ENCODE measurements around the gene NNAT.
"Not testable (repeated sequence)": the region's sequence is repeated elsewhere in the genome, so short reads cannot be mapped to it uniquely, and the experiment has no call there.

NNAT gene

DNA sequence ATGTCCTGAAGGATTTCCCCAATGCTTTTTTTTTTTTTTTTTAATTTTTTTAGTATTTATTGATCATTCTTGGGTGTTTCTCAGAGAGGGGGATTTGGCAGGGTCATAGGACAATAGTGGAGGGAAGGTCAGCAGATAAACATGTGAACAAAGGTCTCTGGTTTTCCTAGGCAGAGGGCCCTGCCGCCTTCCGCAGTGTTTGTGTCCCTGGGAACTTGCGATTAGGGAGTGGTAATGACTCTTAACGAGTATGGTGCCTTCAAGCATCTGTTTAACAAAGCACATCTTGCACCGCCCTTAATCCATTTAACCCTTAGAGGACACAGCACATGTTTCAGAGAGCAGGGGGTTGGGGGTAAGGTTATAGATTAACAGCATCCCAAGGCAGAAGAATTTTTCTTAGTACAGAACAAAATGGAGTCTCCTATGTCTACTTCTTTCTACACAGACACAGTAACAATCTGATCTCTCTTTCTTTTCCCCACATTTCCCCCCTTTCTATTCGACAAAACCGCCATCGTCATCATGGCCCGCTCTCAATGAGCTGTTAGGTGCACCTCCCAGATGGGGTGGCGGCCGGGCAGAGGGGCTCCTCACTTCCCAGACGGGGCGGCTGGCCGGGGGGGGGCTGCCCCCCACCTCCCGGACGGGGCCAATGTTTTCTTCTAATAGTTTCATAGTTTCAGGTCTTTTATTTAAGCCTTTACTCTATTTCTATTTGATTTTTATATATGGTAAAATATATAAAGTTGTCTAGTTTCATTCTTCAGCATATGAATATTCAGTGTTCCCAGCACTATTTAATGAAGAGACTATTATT is 29.3 kb downstream of the NNAT start:
- H3K4me1 ChIP-seq (ENCODE audit: insufficient read depth, low read length); H3K4me3 ChIP-seq (ENCODE audit: low read depth in 1 of 2, low read length in 2 of 2); H3K36me3 ChIP-seq (ENCODE audit: insufficient read depth, low read length); H3K9me3 ChIP-seq (ENCODE audit: low read length); H3K27ac ChIP-seq (ENCODE audit: low read depth, low read length); H3K9ac ChIP-seq (ENCODE audit: low read length); H3K27me3 ChIP-seq (ENCODE audit: control insufficient read depth in 1 of 2, insufficient read depth in 2 of 2, low read length in 2 of 2): not testable (repeated sequence)

DNA sequence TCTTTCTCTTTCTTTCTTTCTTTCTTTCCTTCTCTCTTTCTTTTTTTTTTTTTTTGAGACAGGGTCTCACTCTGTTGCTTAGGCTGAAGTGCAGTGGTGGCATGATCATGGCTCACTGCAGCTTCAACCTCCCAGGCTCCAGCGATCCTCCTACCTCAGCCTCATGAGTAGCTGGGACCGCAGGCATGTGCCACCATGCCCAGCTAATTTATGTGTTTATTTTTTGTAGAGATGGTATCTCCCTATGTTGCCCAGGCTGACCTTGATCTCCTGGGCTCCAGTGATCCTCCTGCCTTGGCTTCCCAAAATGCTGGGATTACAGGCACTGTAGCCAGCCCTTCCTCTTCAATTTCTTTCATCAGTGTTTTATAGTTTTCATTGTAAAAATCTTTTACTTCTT is 30.6 kb downstream of the NNAT start:
- H3K4me1 ChIP-seq (ENCODE audit: insufficient read depth, low read length); H3K36me3 ChIP-seq (ENCODE audit: insufficient read depth, low read length); H3K4me3 ChIP-seq (ENCODE audit: low read depth in 1 of 2, low read length in 2 of 2); H3K27ac ChIP-seq (ENCODE audit: low read depth, low read length); H3K27me3 ChIP-seq (ENCODE audit: control insufficient read depth in 1 of 2, insufficient read depth in 2 of 2, low read length in 2 of 2); H3K9me3 ChIP-seq (ENCODE audit: low read length); H3K9ac ChIP-seq (ENCODE audit: low read length): not testable (repeated sequence)

DNA sequence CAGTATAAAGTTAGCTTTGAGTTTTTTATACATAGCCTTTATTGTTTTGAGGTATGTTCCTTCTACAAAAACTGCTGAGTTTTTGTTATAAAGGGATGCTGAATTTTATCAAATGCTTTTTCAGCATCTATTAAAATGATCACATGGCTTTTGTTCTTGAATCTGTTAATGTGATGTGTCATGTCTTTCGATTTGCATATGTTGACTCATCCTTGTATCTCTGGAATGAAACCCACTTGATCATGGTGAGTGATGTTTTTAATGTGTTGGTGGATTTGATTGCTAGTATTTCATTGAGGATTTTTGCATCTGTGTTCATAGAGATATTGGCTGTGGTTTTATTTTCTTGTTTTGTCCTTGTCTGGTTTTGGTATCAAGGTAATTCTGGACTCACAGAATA is 31.4 kb downstream of the NNAT start:
- Histone ChIP-seq H3K9ac (ENCODE audit: low read length) (no peak overlapping the region), H3K27me3 (ENCODE audit: control insufficient read depth in 1 of 2, insufficient read depth in 2 of 2, low read length in 2 of 2) (peaks cover 0 to 4% of the 10 kb centered on the region in 2 donors), H3K27ac (ENCODE audit: low read depth, low read length) (no peak overlapping the region), H3K9me3 (ENCODE audit: low read length) (no peaks in the 10 kb centered on the region), H3K4me1 (ENCODE audit: insufficient read depth, low read length) (no peaks in the 10 kb centered on the region), H3K4me3 (ENCODE audit: low read depth in 1 of 2, low read length in 2 of 2) (no peak overlapping the region), H3K36me3 (ENCODE audit: insufficient read depth, low read length) (no peaks in the 10 kb centered on the region)

DNA sequence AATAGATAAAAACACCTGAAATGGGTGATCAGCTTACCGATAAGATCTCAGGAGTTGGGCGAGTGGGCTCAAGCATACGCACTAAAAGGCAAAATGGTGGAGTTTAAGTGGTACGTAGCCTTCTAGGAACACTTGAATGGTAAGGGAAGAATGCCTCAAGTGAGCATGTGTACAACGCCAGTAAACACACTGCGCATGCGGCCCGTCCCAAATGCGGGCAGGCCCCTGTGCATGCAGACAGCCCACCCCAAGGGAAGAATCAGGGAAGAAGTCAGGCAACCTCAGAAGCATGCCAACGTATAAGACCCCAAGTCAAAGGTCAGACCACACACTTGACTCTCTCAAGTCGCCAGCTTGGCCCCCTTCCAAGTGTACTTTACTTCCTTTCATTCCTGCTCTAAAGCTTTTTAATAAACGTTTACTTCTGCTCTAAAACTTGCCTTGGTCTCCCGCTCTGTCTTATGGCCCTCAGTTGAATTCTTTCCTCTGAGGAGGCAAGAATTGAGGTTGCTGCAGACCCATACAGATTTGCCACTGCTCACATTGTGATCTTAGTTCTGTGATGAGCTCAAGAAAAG is 33.8 kb downstream of the NNAT start:
- not testable (repeated sequence) for H3K36me3 ChIP-seq (ENCODE audit: insufficient read depth, low read length); H3K4me1 ChIP-seq (ENCODE audit: insufficient read depth, low read length); H3K9ac ChIP-seq (ENCODE audit: low read length); H3K9me3 ChIP-seq (ENCODE audit: low read length); H3K27ac ChIP-seq (ENCODE audit: low read depth, low read length); H3K27me3 ChIP-seq (ENCODE audit: control insufficient read depth in 1 of 2, insufficient read depth in 2 of 2, low read length in 2 of 2); H3K4me3 ChIP-seq (ENCODE audit: low read depth in 1 of 2, low read length in 2 of 2)

DNA sequence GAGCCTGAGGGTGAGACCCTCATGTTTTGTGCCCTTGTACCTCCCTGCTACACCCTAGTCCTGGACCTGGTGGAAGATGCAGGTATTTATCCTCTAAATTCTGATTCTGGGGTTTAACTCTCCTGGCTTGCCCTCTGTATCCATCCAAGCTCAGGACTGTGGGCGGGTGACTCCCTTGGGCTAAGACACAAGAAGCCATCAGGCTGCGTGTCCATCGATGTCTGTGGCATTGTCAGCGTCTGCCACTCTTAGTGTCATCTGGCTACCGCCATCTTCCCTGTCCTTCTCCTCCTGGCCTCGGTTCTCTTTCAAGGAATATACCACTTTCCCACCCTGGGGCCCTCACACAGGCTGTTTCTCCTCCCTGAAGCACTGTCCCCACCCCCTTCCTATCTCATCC is 35.5 kb downstream of the NNAT start:
- Histone ChIP-seq H3K9ac (ENCODE audit: low read length) (no peak overlapping the region), H3K27me3 (ENCODE audit: control insufficient read depth in 1 of 2, insufficient read depth in 2 of 2, low read length in 2 of 2) (peaks cover 0 to 4% of the 10 kb centered on the region in 2 donors), H3K9me3 (ENCODE audit: low read length) (no peaks in the 10 kb centered on the region), H3K4me1 (ENCODE audit: insufficient read depth, low read length) (no peaks in the 10 kb centered on the region), H3K27ac (ENCODE audit: low read depth, low read length) (no peak overlapping the region), H3K4me3 (ENCODE audit: low read depth in 1 of 2, low read length in 2 of 2) (no peak overlapping the region), H3K36me3 (ENCODE audit: insufficient read depth, low read length) (no peaks in the 10 kb centered on the region)

DNA sequence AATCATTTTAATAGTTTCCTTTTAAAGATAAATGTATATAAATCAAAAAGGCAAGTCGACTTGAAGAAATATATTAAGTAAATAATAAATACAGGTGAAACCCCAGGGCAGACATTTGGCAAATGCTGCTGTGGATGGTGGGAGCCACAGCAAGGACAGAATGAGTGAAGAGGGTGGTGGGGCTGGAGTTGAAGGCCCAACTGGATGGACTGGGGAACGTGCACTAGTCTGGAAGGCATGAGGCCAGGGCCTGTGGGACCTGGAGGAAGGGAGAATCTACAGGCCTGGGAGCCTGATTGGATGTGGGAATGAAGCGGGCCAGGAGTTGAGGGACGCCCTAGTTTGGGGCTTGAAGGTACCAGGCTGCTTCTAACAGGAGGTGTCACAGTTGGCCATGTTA is 37.3 kb downstream of the NNAT start:
- no peak overlapping the region for H3K27ac ChIP-seq (ENCODE audit: low read depth, low read length)
- H3K9ac ChIP-seq (ENCODE audit: low read length): no peak overlapping the region
- H3K9me3 ChIP-seq (ENCODE audit: low read length): no peaks in the 10 kb centered on the region
- H3K4me1 ChIP-seq (ENCODE audit: insufficient read depth, low read length): no peaks in the 10 kb centered on the region
- no peaks in the 10 kb centered on the region for H3K36me3 ChIP-seq (ENCODE audit: insufficient read depth, low read length)
- no peak overlapping the region for H3K4me3 ChIP-seq (ENCODE audit: low read depth in 1 of 2, low read length in 2 of 2)
- peaks cover 2 to 9% of the 10 kb centered on the region in 2 donors for H3K27me3 ChIP-seq (ENCODE audit: control insufficient read depth in 1 of 2, insufficient read depth in 2 of 2, low read length in 2 of 2)

DNA sequence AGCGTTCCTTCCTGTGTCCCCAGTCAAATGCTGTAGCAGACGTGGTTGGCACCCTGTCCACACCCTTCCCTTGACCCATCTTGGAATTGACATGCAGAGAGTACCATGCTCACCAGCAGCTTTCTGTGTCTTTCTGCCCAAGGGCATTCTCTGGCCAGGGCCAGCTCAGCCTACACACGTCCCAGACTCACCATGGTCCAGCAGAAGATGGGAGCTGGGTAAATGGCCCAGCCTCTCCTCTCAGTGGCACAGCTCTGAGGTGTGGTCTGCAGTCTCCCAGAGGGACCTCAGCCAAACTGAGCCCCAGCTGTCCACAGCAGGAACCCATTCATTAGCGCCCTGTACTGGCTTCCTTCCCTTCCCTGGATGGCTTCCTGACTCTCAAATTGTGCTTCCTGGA is 37.7 kb downstream of the NNAT start:
- no peak overlapping the region for H3K4me3 ChIP-seq (ENCODE audit: low read depth in 1 of 2, low read length in 2 of 2)
- H3K9me3 ChIP-seq (ENCODE audit: low read length): no peaks in the 10 kb centered on the region
- no peak overlapping the region for H3K9ac ChIP-seq (ENCODE audit: low read length)
- no peak overlapping the region for H3K27ac ChIP-seq (ENCODE audit: low read depth, low read length)
- H3K4me1 ChIP-seq (ENCODE audit: insufficient read depth, low read length): no peaks in the 10 kb centered on the region
- H3K36me3 ChIP-seq (ENCODE audit: insufficient read depth, low read length): no peaks in the 10 kb centered on the region
- peaks cover 7 to 14% of the 10 kb centered on the region in 2 donors for H3K27me3 ChIP-seq (ENCODE audit: control insufficient read depth in 1 of 2, insufficient read depth in 2 of 2, low read length in 2 of 2)

DNA sequence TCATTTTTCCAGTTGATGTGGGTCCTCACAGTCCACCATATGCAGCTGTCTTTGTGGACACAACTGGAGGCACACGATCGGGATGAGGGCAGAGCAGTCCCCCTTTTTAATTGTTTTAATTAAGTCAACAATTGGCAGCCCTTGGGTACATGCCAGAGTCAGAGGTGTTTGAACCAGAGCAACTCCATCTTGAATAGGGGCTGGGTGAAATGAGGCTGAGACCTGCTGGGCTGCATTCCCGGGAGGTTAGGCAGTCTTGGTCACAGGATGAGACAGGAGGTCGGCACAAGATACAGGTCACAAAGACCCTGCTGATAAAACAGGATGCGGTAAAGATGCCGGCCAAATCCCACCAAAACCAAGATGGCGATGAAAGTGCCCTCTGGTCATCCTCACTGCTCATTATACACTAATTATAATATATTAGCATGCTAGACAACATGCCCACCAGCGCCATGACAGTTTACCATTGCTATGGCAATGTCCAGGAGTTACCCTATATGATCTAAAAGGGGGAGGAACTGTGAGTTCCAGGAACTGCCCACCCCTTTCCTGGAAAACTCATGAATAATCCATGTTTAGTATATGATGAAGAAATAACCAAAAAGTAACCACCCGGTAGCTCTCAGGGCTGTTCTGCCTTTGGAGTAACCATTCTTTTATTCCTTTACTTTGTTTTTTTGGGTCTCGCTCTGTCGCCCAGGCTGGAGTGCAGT is 38.4 kb downstream of the NNAT start:
- no peaks in the 10 kb centered on the region for H3K9me3 ChIP-seq (ENCODE audit: low read length)
- no peak overlapping the region for H3K9ac ChIP-seq (ENCODE audit: low read length)
- H3K27ac ChIP-seq (ENCODE audit: low read depth, low read length): no peak overlapping the region
- H3K27me3 ChIP-seq (ENCODE audit: control insufficient read depth in 1 of 2, insufficient read depth in 2 of 2, low read length in 2 of 2): peaks cover 7 to 20% of the 10 kb centered on the region in 2 donors
- no peak overlapping the region for H3K4me3 ChIP-seq (ENCODE audit: low read depth in 1 of 2, low read length in 2 of 2)
- H3K4me1 ChIP-seq (ENCODE audit: insufficient read depth, low read length): no peaks in the 10 kb centered on the region
- H3K36me3 ChIP-seq (ENCODE audit: insufficient read depth, low read length): no peaks in the 10 kb centered on the region

DNA sequence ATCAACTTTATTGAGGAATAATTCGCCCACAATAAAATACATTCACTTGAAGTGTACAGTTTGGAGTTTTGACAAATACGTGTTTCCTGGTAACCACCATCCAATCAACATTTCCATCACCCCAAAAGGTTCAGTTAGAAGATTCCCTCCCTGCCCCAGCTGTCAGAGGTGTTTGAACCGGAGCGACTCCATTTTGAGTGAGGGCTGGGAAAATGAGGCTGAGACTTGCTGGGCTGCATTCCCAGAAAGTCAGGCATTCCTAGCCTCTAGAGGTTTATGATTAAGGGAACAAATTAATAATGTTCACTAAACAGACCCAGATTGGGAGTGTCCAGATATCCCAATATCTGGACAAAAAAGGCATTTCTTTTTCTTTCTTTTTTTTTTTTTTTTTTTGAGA is 39.6 kb downstream of the NNAT start:
- Histone ChIP-seq H3K4me1 (ENCODE audit: insufficient read depth, low read length) (no peaks in the 10 kb centered on the region), H3K9ac (ENCODE audit: low read length) (no peak overlapping the region), H3K27me3 (ENCODE audit: control insufficient read depth in 1 of 2, insufficient read depth in 2 of 2, low read length in 2 of 2) (peaks cover 16 to 30% of the 10 kb centered on the region in 2 donors), H3K4me3 (ENCODE audit: low read depth in 1 of 2, low read length in 2 of 2) (no peak overlapping the region), H3K27ac (ENCODE audit: low read depth, low read length) (no peak overlapping the region), H3K9me3 (ENCODE audit: low read length) (no peaks in the 10 kb centered on the region), H3K36me3 (ENCODE audit: insufficient read depth, low read length) (no peaks in the 10 kb centered on the region)

DNA sequence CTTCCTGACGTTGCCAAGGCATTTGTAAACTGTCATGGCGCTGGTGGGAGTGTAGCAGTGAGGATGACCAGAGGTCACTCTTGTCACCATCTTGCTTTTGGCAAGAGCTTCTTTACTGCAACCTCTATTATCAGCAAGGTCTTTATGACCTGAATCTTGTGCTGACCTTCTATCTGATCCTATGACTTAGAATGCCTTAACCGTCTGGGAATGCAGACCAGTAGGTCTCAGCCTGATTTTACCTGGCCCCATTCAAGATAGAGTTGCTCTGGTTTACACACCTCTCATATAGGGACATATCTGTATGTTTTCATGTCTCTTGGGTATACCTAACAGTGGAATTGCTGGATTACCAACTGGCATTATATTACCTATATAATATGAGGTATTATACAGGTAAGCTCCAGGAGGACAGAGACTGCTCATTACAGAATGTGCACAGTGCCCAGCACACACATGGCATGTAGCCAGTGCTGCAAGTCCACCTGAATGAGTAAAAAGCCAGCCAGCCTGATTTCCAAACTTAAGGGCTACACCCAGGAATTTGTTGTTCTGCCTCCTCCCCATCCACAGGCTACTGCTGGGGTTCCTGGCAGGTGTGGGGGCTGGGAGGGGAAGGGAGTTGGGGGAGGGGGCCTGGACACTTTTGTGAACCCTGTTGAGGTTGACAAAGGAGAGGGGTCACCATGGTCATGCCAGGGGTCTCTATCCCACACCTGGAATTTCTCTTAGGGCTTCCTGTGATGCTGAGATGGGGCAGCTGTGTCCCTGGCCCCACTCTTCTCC is 41.8 kb downstream of the NNAT start:
- no peak overlapping the region for H3K4me3 ChIP-seq (ENCODE audit: low read depth in 1 of 2, low read length in 2 of 2)
- peaks cover 16 to 26% of the 10 kb centered on the region in 2 donors for H3K27me3 ChIP-seq (ENCODE audit: control insufficient read depth in 1 of 2, insufficient read depth in 2 of 2, low read length in 2 of 2)
- H3K27ac ChIP-seq (ENCODE audit: low read depth, low read length): no peak overlapping the region
- no peaks in the 10 kb centered on the region for H3K36me3 ChIP-seq (ENCODE audit: insufficient read depth, low read length)
- H3K4me1 ChIP-seq (ENCODE audit: insufficient read depth, low read length): no peaks in the 10 kb centered on the region
- H3K9me3 ChIP-seq (ENCODE audit: low read length): no peaks in the 10 kb centered on the region
- no peak overlapping the region for H3K9ac ChIP-seq (ENCODE audit: low read length)

DNA sequence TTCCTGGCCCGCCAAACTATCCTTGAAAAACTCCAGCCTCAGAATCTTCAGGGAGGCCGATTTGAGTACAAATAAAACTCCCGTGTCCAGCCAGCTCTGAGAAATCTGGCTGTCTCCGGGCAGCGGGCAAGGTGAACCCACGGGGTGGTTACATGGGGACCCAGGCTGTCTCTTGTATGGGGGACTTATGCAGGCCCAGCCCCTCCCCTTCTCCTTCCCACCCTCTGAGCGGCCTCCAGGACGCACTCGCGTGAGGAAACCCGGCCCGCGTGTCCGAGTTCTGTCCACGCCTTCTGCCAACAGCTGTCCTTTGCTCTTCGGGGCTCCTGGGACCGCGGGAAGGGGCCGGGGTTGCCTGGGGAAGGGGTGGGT is 43.0 kb downstream of the NNAT start:
- H3K27me3 ChIP-seq (ENCODE audit: control insufficient read depth in 1 of 2, insufficient read depth in 2 of 2, low read length in 2 of 2): peaks cover 16 to 31% of the 10 kb centered on the region in 2 donors
- H3K27ac ChIP-seq (ENCODE audit: low read depth, low read length): no peak overlapping the region
- H3K36me3 ChIP-seq (ENCODE audit: insufficient read depth, low read length): no peaks in the 10 kb centered on the region
- H3K9ac ChIP-seq (ENCODE audit: low read length): no peak overlapping the region
- no peaks in the 10 kb centered on the region for H3K9me3 ChIP-seq (ENCODE audit: low read length)
- no peaks in the 10 kb centered on the region for H3K4me1 ChIP-seq (ENCODE audit: insufficient read depth, low read length)
- H3K4me3 ChIP-seq (ENCODE audit: low read depth in 1 of 2, low read length in 2 of 2): no peak overlapping the region
